ENCODE measurements around the gene C10orf71.

DNA sequence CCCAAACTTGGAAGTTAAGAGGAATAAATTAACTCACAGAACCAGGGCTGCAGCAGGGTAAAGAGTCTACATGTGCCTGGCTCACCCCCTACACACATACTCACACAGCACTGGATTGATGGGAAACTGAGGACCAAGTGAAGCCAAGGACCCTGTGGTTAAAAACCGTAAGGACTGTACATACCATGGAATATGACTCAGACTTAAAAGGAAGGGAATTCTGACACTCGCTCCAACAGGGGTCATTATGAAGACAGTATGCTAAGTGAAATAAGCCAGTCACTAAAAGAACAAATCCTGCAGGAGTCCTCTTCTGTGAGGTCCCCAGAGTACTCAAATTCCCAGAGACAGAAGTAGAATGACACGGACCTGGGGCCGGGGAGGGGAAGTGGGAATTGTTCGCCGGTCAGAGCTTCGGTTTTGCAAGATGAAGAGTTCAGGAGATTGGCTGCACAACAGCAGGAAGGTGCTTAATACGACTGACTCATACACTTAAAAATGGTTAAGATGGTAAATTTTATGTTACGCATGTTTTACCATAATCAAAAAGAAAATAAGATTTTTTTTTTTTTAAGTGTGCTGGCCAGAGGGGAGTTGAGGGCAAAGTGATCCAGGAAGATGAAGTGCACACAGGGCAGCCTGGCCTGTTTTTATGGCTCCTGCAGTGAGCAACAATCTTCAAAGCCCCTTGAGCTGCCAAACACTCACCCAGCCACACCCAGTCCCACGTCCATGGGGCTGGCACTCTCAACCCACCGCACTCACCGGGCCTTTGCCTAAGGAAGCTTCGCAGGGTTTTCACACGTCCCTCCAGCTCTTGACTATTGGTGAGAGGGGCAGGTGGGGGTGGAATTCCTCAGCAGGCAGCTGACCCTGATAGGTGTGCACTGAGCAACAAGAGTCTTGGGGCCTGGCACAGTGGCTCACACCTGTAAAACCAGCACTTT is 70.5 kb downstream of the C10orf71 start:
- TF ChIP-seq RAD21 (IDR thresholded peaks at IDR 0.05; ENCODE audit: low read depth) (no peak), REST (IDR thresholded peaks at IDR 0.05; ENCODE audit: low read depth) (no peak), FOXM1 (IDR thresholded peaks at IDR 0.05; ENCODE audit: borderline replicate concordance, low read depth) (no peak), EGR1 (IDR thresholded peaks at IDR 0.05) (no peak), NFIC (IDR thresholded peaks at IDR 0.05) (no peak), TEAD4 (IDR thresholded peaks at IDR 0.05) (no peak), CEBPB (IDR thresholded peaks at IDR 0.05) (no peak), EP300 (IDR thresholded peaks at IDR 0.05; ENCODE audit: borderline replicate concordance) (no peak), ZBTB7A (IDR thresholded peaks at IDR 0.05; ENCODE audit: low read depth) (no peak), TAF1 (IDR thresholded peaks at IDR 0.05; ENCODE audit: low read depth) (no peak)
- TF ChIP-seq, protein P1, sequence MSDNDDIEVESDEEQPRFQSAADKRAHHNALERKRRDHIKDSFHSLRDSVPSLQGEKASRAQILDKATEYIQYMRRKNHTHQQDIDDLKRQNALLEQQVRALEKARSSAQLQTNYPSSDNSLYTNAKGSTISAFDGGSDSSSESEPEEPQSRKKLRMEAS (IDR thresholded peaks at IDR 0.05): no peak
